Stimulated activated CD4-positive, alpha-beta T cell treated with anti-CD3 and anti-CD28 coated beads, Interleukin-4, amount 100 ng/mL, for 24 hours (primary cell): ENCODE measurements around the gene CERS1.

Source experiments
- DNase-seq: peaks from one replicate; pipeline ENCODE4 v3.0.0-alpha.2; 2020

Gene CERS1

DNA sequence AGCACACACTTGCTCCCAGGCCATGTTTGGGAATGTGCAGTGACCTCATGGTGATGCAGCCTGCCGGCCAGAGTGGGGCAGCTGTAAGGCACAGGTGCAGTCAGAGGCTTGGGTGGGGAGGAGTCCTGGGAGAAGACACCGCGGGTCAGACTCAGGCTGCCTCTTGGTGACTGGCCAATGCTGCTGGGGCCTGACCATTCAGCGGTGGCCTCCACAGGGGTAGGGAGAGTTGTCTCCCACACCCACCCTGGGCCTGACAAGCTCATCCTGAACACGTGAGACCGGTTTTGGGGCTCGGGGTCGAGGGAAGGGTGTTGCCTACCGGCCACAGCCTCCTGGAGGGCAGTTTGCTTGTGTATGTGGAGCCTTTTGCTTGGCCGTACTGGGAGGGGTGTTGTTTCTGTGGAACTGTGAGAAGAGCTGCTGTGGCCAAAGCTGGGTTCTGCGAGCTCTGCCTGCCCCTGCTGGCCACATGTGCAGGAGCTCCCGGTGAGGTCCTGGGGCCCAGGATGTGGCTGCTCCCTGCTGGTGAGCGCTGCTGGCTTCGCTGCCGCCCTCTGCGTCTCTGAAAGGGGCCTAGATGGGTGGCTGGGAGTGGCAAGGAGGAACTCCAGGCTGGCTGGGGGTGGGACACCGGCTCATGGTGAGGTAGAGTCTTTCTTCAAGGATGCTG, 42.1 kb downstream of the CERS1 start:
- no peak for DNase-seq

DNA sequence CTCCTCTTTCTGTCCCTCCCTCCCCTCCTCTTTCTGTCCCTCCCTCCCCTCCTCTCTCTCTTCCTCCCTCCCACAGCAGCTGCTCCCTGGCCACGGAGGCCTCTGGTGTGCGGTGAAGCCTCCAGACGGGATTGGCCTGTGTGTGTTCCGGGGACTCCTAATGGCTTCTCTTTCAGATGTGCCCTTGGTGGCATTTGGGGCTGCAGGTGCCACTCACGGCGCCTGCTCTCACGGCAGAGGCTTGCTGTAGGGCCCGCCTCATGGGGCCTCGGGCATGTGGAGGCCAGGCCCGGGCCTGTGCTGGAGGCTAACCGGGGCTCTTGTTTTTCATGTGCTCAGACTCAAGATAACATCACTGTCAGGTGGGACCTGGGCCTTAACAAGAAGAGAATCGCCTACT, 43.3 kb downstream of the CERS1 start:
- no peak for DNase-seq

DNA sequence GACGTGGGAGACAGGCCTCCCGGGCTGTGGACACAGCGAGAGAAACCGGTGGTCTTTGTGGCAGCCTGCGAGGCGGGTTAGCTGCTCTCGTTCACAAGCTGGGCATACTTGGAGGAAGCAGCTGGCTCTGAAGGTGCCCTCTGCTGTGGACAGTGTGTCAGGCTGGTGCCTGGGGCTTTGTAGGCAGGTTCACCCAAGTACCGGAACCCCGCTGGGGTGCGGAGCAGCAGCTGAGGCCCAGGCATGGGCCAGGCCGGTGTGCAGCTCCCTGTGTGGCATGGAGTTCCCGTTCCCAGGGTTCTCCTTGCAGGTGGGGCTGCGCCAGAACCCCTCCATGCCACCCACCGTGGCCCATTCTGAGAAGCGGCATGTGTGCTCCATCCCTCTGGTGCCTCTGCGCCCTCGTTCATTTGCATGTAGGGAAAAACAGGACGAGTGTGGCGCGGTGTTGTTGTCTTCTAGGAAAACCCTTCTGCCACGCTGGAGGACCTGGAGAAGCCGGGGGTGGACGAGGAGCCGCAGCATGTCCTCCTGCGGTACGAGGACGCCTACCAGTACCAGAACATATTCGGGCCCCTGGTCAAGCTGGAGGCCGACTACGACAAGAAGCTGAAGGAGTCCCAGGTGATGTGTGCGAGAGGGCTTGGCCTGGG, 44.2 kb downstream of the CERS1 start:
- no peak for DNase-seq

DNA sequence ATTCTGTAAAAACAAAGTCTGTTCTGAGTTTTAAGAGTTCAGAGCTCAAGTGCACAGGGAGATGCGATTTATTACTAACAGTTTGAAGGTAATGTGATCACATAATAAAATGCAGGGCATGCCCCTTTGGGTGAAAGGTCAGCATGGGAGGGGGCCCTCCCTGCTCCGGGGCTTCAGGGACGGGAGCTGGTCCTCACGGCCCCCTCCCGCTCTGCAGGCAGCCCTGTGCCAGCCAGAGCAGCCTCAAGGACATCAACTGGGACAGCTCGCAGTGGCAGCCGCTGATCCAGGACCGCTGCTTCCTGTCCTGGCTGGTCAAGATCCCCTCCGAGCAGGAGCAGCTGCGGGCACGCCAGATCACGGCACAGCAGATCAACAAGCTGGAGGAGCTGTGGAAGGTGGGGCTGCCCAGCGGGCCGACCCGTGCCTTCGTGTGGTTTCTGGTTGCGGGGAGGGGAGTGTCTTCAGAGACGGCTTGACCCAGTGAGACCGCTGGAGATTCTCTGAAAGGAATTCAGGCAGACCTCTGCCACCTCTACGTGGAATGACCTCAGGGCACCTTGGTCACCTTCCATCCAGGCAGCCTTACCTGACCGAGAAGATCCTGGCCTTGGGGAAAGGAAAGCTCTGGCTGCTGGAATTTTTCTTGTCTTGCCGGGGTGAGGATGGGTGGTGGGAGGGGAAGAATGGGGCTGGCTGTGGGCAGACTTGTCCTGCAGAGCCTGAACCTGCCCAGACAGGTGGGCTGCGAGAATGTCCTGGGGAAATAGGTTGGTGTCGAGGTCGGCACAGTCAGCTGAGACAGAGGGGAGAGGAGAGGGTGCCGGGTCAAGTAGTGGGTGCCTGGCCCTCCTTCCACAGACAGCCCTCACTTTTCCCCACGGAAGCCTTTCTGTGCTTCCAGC, 45.2 kb downstream of the CERS1 start:
- no peak for DNase-seq

DNA sequence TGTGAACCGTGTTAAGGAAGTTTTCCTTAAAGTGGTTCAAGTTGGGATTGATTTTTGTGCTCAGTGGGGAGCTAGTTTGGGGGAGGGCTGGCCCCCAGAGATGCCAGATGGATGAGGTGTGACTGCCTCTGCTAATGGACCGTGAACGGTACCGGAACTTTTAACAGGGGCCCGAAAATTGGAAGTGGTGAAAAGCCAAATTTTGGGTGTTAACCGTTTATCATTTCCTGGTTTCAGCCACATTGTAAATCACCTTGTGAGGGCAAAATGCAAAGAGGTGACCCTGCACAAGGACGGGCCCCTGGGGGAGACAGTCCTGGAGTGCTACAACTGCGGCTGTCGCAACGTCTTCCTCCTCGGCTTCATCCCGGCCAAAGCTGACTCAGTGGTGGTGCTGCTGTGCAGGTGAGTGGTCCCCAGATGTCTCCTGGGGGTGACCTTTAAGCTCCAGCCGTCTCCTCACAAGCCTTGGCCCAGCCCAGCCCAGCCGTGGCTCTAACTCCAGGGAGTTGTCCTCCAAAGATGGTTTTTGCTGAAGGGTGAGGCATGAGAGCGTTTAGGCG, 46.0 kb downstream of the CERS1 start:
- no peak for DNase-seq

DNA sequence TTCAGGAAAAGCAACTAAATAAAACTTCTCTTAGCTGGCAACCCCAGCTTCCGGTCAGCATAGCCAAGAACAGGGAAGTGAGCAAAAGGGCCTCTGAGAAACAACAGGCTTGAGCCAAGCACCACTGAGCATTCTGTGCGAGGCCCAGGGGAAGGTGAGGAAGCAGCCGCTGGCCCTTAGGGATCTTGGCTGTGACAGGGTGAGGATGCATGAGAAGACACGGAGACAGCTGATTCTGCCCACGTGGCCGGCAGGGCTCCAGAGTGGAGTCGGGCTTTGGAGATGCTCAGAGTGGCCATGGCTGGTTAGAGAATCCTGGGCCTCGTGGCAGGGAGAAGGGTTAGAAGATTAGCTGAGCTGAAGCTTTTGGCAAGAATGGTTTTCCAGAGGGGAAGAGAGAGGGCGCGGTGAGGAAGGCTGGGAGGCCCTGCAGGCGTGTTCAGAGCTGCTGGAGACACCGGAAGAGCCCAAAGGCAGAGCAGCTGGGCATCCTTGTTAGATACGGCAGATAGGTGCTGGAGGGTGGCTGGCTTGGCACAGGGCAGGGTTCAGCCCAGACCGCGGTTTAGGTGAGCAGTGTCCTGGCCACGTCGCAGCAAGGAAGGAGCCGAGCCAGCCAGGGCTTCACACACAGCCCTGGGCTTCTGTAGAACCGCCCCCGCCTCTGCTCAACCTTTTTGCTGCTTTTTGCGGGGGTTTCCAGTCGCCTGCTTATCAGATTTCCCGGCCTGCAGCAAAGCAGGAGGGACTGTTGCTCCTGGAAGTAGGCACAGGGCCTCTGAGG, 46.9 kb downstream of the CERS1 start:
- peak; percentile 35 for DNase-seq

- DNase-seq, result no peak
These were observed 48.2 kb downstream of the CERS1 start for GRCh38 chr19:18847549-18848463.

DNA sequence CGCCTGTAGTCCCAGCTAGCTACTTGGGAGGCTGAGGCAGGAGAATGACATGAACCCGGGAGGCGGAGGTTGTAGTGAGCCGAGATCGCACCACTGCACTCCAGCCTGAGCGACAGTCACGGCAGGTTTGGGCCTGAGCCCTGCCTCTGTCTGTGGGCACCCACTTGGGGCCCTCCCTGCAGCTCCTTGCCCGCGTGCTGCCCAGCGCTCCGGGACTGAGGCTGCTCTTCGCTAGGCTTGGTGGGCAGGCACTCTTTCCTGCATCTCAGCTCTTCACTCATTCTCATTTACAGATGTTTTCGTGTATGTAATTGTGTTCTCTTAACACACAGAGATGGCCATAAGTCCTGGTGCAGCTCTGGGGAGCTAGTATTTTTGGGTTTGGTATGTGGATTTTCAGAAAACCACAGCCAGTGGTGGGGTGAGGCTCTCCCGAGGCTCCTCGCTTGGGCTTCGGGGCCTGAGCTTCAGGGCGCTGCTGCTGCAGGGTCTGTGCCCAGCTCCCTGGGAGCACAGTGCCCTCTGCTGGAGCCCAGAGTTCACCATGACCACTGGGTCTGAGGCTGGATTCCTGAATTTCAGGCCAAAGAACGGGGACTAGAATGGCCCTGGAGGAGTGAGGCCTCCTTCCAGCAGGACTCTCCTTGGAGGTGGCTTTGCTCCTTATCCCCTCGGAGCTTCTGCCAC, 49.0 kb downstream of the CERS1 start:
- peak; percentile 69 for DNase-seq

- no peak for DNase-seq
These were observed 50.0 kb downstream of the CERS1 start for GRCh38 chr19:18845961-18846360.

DNA sequence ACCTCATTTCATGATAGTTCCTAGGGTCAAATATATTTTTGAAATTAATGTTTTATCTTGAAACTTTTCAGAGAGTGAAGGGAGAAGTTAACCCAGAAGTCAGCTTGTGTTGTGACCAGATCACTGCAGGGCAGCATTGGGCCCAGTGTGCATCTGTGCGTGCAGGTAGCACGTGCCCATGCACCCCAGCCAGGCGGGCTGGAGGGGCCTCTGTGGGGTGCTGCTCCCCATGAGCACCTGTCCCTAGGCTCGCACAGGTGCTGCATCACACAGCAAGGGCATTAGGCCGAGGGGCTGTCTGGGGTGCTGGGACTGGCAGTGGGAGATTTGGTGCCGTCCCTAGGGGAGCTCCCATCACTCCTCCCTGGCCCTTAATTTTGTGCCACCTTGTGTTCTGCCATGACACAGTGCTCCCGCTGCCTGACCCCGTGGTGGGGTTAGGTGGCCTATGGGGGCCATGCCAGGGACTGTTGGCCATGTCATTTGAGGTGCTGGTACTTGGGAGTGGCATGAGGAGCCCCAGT, 51.1 kb downstream of the CERS1 start:
- DNase-seq, result no peak

GRCh38 chr19:18843960-18844359, 52.0 kb downstream of the CERS1 start:
- DNase-seq, result no peak

GRCh38 chr19:18842166-18842565, 53.8 kb downstream of the CERS1 start:
- DNase-seq, result no peak

DNA sequence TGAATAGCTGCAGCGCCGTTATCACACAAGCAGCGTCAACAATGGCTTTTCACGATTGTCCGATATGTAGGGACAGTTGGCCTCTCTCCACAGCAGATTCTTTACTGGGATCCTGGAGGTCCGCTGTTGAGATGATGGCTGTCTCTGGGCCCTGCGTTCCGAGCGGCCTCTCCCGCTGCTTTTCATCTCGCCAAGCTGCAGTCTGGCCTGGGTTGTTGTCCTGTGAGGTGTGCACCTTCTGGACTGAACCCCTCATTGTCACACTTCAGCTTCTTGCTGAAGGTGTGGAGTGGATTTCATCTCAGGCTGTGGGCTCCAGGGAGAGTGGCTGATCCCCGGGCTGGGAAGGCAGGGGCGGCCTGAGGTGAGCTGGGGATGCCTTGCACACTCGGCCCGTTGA, 54.6 kb downstream of the CERS1 start:
- no peak for DNase-seq

DNA sequence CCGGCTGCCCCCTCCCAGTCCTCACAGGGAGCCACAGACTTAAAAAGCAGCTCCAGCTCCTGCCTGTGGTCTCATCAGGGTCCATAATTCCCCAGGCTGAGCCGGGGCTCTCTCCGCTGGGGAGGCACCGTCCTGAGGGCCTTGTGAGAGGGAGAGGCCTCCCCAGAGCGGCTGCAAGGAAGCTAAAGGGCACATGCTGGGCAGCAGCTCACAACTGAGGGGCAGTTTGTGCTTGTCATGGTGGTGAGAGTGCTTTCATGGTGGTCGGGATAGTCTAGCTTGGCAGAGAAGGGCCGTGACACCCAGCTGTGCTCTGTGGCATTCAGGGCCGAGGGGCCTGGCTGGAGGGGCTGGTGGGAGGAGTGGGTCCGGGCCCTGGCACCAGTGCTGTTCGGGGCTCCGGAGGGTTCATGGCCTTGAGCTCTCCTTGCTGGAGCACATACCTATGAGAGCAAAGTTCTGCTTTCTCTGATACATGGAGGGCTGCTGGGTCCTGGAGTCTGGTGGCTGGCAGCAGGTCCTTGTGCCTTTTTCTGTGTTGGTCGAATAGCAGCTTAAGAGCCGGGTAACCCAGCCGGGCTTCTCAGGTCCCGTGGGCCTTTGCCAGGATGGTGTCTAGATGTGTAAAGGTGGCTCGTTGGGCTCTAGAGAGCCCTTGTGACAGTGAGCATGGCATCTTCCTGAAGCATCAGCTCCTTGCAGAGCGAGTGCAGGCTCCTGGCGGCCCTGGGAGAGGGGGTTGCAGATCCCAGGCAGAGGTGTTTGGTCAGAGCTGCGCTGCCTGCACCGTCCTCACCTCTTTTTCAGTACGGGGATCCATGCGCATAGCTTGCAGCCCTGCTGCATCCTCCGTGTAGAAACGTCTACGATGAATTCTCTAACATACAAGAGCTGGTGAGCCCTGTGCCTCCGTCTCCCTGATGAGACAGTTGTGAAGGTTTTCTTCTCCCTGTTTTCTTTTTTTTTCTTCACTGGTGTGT, 55.4 kb downstream of the CERS1 start:
- DNase-seq, result no peak

DNA sequence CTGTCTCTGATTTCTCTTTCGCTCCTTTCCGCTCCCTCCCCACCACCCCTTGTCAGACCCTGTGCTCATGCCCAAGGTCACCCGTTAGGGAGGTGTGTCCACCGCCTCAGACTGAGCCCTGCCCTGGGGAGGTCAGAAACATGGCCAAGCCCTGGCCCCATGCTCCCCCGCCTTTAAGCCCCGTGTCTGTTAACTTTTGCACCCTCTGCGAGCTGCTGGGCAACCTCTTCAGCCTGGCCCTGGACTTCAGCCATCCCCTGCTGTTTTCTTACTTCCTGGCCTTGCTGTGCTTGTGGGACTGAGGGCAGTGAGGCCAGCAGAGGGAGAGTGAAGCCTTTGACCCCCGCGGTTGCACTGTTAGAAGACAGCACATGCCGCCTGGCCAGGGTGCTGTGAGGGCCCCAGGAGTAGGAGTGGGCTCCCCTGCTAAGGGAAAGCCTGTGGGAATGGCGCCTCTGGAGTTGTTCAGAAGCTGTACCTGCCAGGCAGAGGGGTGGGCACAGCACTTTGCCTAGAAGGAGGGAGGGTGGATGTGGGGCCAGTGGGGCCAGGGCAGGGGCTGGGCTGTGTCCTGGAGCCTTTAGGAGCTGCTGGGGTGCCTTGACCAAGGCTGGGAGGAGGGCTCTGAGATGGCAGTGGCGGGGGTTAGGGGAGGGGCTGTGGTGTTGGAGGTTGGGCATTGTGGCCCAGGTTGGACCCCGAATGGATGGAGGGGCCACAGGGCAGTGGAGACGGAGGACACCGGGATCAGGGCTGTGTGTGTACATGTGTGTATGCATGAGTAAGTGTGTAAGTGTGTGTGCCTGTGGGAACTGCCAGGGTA, 56.3 kb downstream of the CERS1 start:
- DNase-seq, result no peak

DNA sequence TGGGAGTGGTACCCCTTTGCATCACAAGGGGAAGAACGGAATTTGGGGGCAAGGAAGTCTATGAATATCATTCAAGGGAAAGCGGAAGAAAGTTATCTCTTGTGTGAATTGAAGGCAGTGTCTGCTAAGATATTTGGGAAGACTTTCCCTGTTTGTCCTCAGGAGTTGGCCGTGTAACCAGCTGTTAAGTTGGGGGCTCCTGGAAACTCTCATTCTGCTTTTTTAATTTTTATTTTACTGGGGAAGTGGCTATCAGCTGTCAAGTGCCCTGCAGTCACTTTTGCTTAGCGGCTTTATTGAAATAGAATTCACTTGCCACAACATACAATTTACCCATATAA, 61.3 kb downstream of the CERS1 start:
- no peak for DNase-seq

DNA sequence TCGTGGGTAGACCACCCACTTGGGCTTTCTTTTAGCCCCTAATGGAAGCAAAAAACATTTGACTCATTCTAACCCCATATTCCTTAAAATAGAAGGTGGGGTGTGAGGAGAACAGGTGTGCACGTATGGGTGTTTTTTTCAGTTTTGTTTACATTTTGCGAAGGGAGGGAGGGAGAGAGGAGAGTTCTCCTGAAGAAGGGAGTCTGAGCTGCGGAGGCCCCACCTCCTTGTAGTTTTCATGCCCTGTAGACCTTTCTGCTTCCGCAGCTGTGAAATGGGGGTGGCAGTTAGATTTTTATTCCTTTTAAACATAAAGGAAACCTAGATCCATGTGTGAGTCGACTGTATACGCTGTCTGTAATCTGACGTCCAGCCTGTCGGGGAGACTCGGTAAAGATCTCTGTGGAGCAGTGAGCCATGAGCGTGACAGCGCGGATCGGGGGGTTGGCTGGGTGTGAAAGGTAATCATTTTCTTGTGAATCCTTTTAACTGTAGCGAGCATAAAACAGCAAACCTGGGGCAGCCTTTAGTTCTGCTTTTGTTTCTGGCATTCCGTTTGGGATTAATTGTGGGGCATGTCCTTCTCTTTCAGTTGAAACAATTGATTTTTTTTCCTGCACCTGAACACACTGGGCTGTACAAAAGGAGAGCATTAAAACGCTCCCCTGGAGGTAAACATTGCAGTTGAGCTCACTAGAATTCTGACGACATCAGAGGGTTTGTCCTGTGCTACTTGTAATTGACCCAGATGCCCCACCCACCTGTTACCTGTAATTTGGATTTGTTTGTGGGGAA, 61.9 kb downstream of the CERS1 start:
- no peak for DNase-seq

DNA sequence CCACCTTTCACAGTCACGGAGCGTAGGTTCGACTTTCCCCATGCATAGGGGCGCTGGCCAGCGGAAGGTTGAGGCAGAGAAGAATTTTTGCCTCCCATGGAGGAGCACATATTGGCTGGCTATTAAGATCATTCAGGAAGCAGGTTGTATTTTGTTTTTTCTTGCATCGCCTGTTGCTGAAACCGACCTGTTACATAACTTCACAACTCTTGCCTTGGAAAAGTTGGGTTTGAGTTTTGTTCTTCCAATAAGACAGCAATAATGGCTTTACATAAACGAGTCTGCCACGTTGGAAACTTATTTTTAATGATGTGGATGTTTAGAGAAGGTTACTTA, 62.8 kb downstream of the CERS1 start:
- DNase-seq, result no peak
